ENCODE measurements around the gene RSKR.
"Not testable (repeated sequence)": the region's sequence is repeated elsewhere in the genome, so short reads cannot be mapped to it uniquely, and the experiment has no call there.

The RSKR gene

GRCh38 chr17:28578246-28579195 is 35.5 kb downstream of the RSKR start:
- no peak for DNase-seq (ENCODE audit: low spot score)

- no peak for DNase-seq (ENCODE audit: low spot score)
Observed at GRCh38 chr17:28577466-28577824, 36.5 kb downstream of the RSKR start.

- peak; percentile 99 for DNase-seq (ENCODE audit: low spot score)
Observed at GRCh38 chr17:28576758-28577465, 37.1 kb downstream of the RSKR start, which contains the start of gene ALDOC. Gene ALDOC (minus strand): TSS chr17:28576895. CDS start chr17:28575532, 1,363 bp downstream.

- not testable (repeated sequence) for DNase-seq (ENCODE audit: low spot score)
Observed at GRCh38 chr17:28576016-28576415, 38.0 kb downstream of the RSKR start.

- DNase-seq (ENCODE audit: low spot score) = no peak
Observed at GRCh38 chr17:28575126-28575795, 38.7 kb downstream of the RSKR start.

- no peak for DNase-seq (ENCODE audit: low spot score)
Observed at GRCh38 chr17:28574526-28574925, 39.5 kb downstream of the RSKR start.

- no peak for DNase-seq (ENCODE audit: low spot score)
Observed at GRCh38 chr17:28573966-28574480, 40.0 kb downstream of the RSKR start.

- DNase-seq (ENCODE audit: low spot score) = no peak
Observed at GRCh38 chr17:28573521-28573920, 40.5 kb downstream of the RSKR start.

GRCh38 chr17:28573040-28573380 is 41.0 kb downstream of the RSKR start:
- no peak for DNase-seq (ENCODE audit: low spot score)

- DNase-seq (ENCODE audit: low spot score) = no peak
Observed at GRCh38 chr17:28572259-28573039, 41.5 kb downstream of the RSKR start.

GRCh38 chr17:28571361-28572122 is 42.4 kb downstream of the RSKR start, which contains the start of gene PIGS:
Gene PIGS (minus strand): TSS chr17:28571524. CDS start chr17:28571496, 28 bp downstream.
- peak; percentile 94 for DNase-seq (ENCODE audit: low spot score)

- peak; percentile 68 for DNase-seq (ENCODE audit: low spot score)
Observed at GRCh38 chr17:28570716-28571360, 43.1 kb downstream of the RSKR start.

- no peak for DNase-seq (ENCODE audit: low spot score)
Observed at GRCh38 chr17:28569446-28569845, 44.5 kb downstream of the RSKR start.

- DNase-seq (ENCODE audit: low spot score) = peak; percentile 76
Observed at GRCh38 chr17:28567604-28568003, 46.4 kb downstream of the RSKR start.

- no peak for DNase-seq (ENCODE audit: low spot score)
Observed at GRCh38 chr17:28563475-28563874, 50.5 kb downstream of the RSKR start.

Data from NAMALWA (cell line).